ENCODE measurements around the gene ATP1B1.

The ATP1B1 gene

GRCh38 chr1:169126335-169126734 lies 19.8 kb downstream of the ATP1B1 start:
- H4K8ac ChIP-seq (ENCODE audit: low read depth, low read length) = no peak overlapping the region
- no peak overlapping the region for H3K4me2 ChIP-seq (ENCODE audit: low read length)
- H2BK5ac ChIP-seq (ENCODE audit: low read length) = no peak overlapping the region
- no peak overlapping the region for H3K27ac ChIP-seq (ENCODE audit: low read depth, low read length)
- no peak overlapping the region for H2BK120ac ChIP-seq (ENCODE audit: low read depth, low read length)
- H3K79me2 ChIP-seq (ENCODE audit: control insufficient read depth, insufficient read depth, low read length) = peaks cover 3% of the 10 kb centered on the region
- no peak overlapping the region for H3K18ac ChIP-seq (ENCODE audit: low read length)
- peaks cover 3% of the 10 kb centered on the region for H3K4me1 ChIP-seq (ENCODE audit: control insufficient read depth, low read depth, low read length)
- no peaks in the 10 kb centered on the region for H3K36me3 ChIP-seq (ENCODE audit: control insufficient read depth, insufficient read depth, low read length)
- no peak overlapping the region for H3K23ac ChIP-seq (ENCODE audit: low read length)
- peaks cover 6% of the 10 kb centered on the region for H3K79me1 ChIP-seq (ENCODE audit: low read length)
- DNase-seq = no peak
- no peak overlapping the region for H3K4ac ChIP-seq (ENCODE audit: low read depth, low read length)
- H2AK5ac ChIP-seq (ENCODE audit: low read length) = no peak overlapping the region
- no peak overlapping the region for H3K56ac ChIP-seq (ENCODE audit: low read length)
- H3K9ac ChIP-seq (ENCODE audit: low read length) = no peak overlapping the region
- H3K4me3 ChIP-seq (ENCODE audit: low read length) = no peak overlapping the region
- no CpG with 5 or more reads among the region's 3 CpGs for WGBS (ENCODE audit: extremely low coverage, insufficient coverage, low lambda C conversion rate)
- no peak overlapping the region for H4K5ac ChIP-seq (ENCODE audit: low read length)
- H3K27me3 ChIP-seq (ENCODE audit: insufficient read depth, low read length, poor library complexity) = no peaks in the 10 kb centered on the region
- no peak overlapping the region for H2BK15ac ChIP-seq (replicated peaks; ENCODE audit: low read depth)

DNA sequence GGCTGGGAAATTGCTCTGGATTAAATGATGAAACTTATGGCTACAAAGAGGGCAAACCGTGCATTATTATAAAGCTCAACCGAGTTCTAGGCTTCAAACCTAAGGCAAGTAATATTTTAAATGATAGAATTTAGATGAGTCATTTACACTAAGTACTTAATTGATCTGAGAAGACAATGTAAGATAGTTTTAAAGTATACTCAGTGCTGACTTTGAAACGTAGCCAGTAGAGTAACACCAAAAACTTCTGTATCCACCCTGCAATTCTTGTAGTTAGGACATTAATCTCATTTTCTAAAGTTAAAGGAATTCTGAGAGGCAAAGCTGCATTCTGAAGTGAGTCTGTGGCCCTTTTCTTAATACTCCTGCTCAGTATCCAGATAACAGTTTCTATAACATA lies 20.8 kb downstream of the ATP1B1 start:
- Histone ChIP-seq H2BK5ac (ENCODE audit: low read length) (no peak overlapping the region), H3K27ac (ENCODE audit: low read depth, low read length) (no peak overlapping the region), H3K23ac (ENCODE audit: low read length) (no peak overlapping the region), H4K8ac (ENCODE audit: low read depth, low read length) (no peak overlapping the region), H4K5ac (ENCODE audit: low read length) (no peak overlapping the region), H3K27me3 (ENCODE audit: insufficient read depth, low read length, poor library complexity) (no peaks in the 10 kb centered on the region), H2BK15ac (replicated peaks; ENCODE audit: low read depth) (no peak overlapping the region), H3K18ac (ENCODE audit: low read length) (no peak overlapping the region), H2AK5ac (ENCODE audit: low read length) (no peak overlapping the region), H3K56ac (ENCODE audit: low read length) (no peak overlapping the region), H3K79me2 (ENCODE audit: control insufficient read depth, insufficient read depth, low read length) (no peaks in the 10 kb centered on the region), H3K79me1 (ENCODE audit: low read length) (no peaks in the 10 kb centered on the region), H3K4me1 (ENCODE audit: control insufficient read depth, low read depth, low read length) (no peaks in the 10 kb centered on the region), H3K9ac (ENCODE audit: low read length) (no peak overlapping the region), H3K4me2 (ENCODE audit: low read length) (no peak overlapping the region), H3K36me3 (ENCODE audit: control insufficient read depth, insufficient read depth, low read length) (no peaks in the 10 kb centered on the region), H3K4me3 (ENCODE audit: low read length) (no peak overlapping the region), H3K4ac (ENCODE audit: low read depth, low read length) (no peak overlapping the region), H2BK120ac (ENCODE audit: low read depth, low read length) (no peak overlapping the region)
- DNase-seq = no peak
- no CpG with 5 or more reads among the region's 3 CpGs for WGBS (ENCODE audit: extremely low coverage, insufficient coverage, low lambda C conversion rate)

GRCh38 chr1:169128562-169128961 lies 22.1 kb downstream of the ATP1B1 start:
- Histone ChIP-seq H3K4ac (ENCODE audit: low read depth, low read length) (no peak overlapping the region), H4K8ac (ENCODE audit: low read depth, low read length) (no peak overlapping the region), H3K4me2 (ENCODE audit: low read length) (no peak overlapping the region), H3K27ac (ENCODE audit: low read depth, low read length) (no peak overlapping the region), H3K56ac (ENCODE audit: low read length) (no peak overlapping the region), H3K4me3 (ENCODE audit: low read length) (no peak overlapping the region), H2BK5ac (ENCODE audit: low read length) (no peak overlapping the region), H3K36me3 (ENCODE audit: control insufficient read depth, insufficient read depth, low read length) (no peaks in the 10 kb centered on the region), H3K18ac (ENCODE audit: low read length) (no peak overlapping the region), H3K79me1 (ENCODE audit: low read length) (no peaks in the 10 kb centered on the region), H3K79me2 (ENCODE audit: control insufficient read depth, insufficient read depth, low read length) (no peaks in the 10 kb centered on the region), H3K9ac (ENCODE audit: low read length) (no peak overlapping the region), H4K5ac (ENCODE audit: low read length) (no peak overlapping the region), H3K23ac (ENCODE audit: low read length) (no peak overlapping the region), H2BK120ac (ENCODE audit: low read depth, low read length) (no peak overlapping the region), H2AK5ac (ENCODE audit: low read length) (no peak overlapping the region), H3K27me3 (ENCODE audit: insufficient read depth, low read length, poor library complexity) (no peaks in the 10 kb centered on the region), H2BK15ac (replicated peaks; ENCODE audit: low read depth) (no peak overlapping the region), H3K4me1 (ENCODE audit: control insufficient read depth, low read depth, low read length) (no peaks in the 10 kb centered on the region)
- no CpG with 5 or more reads among the region's 2 CpGs for WGBS (ENCODE audit: extremely low coverage, insufficient coverage, low lambda C conversion rate)
- DNase-seq = no peak

DNA sequence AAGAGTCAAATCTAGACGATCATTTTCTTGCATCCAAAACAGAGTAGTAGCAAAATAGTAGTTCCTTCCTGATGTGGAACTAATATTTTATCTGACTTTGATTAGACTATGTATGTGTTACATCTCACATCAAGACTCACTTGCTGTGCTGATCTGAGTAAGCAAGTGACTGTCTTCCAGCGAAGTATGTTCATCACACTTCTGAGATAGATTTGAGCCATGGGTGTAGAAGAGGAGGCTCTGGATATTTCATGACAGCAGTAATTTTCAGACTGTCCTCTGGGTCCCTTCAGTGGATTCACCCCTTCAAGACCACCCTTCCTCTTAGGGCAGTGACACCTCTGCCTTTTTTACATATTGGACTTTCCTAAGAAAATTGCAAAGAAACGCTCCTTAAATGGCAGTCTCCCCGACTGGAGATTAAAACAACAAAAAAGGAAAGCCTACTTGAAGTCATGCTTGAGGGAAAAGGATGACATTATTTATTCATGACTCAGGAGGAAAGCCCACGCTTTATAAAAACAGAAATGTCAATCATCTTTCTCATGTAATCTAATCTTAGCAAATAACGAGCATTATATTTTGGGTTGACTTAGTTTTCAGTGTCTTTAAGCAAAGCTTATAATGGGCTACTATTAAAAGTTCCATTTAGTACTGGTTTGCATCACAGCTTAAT lies 22.8 kb downstream of the ATP1B1 start:
- Histone ChIP-seq H3K4me3 (ENCODE audit: low read length) (no peak overlapping the region), H3K4me2 (ENCODE audit: low read length) (no peak overlapping the region), H3K27me3 (ENCODE audit: insufficient read depth, low read length, poor library complexity) (no peaks in the 10 kb centered on the region), H3K27ac (ENCODE audit: low read depth, low read length) (no peak overlapping the region), H3K4me1 (ENCODE audit: control insufficient read depth, low read depth, low read length) (no peaks in the 10 kb centered on the region), H3K18ac (ENCODE audit: low read length) (no peak overlapping the region), H3K23ac (ENCODE audit: low read length) (no peak overlapping the region), H2AK5ac (ENCODE audit: low read length) (no peak overlapping the region), H3K9ac (ENCODE audit: low read length) (no peak overlapping the region), H2BK15ac (replicated peaks; ENCODE audit: low read depth) (no peak overlapping the region), H3K79me1 (ENCODE audit: low read length) (no peaks in the 10 kb centered on the region), H4K8ac (ENCODE audit: low read depth, low read length) (no peak overlapping the region), H2BK5ac (ENCODE audit: low read length) (no peak overlapping the region), H2BK120ac (ENCODE audit: low read depth, low read length) (no peak overlapping the region), H3K56ac (ENCODE audit: low read length) (no peak overlapping the region), H3K36me3 (ENCODE audit: control insufficient read depth, insufficient read depth, low read length) (no peaks in the 10 kb centered on the region), H4K5ac (ENCODE audit: low read length) (no peak overlapping the region), H3K79me2 (ENCODE audit: control insufficient read depth, insufficient read depth, low read length) (no peaks in the 10 kb centered on the region), H3K4ac (ENCODE audit: low read depth, low read length) (no peak overlapping the region)
- WGBS (ENCODE audit: extremely low coverage, insufficient coverage, low lambda C conversion rate) = no CpG with 5 or more reads among the region's 6 CpGs
- DNase-seq = no peak

GRCh38 chr1:169130683-169131082 lies 24.2 kb downstream of the ATP1B1 start:
- Histone ChIP-seq H2BK120ac (ENCODE audit: low read depth, low read length) (no peak overlapping the region), H3K4me2 (ENCODE audit: low read length) (no peak overlapping the region), H2AK5ac (ENCODE audit: low read length) (no peak overlapping the region), H3K56ac (ENCODE audit: low read length) (no peak overlapping the region), H3K27ac (ENCODE audit: low read depth, low read length) (no peak overlapping the region), H3K4me1 (ENCODE audit: control insufficient read depth, low read depth, low read length) (no peaks in the 10 kb centered on the region), H3K23ac (ENCODE audit: low read length) (no peak overlapping the region), H4K8ac (ENCODE audit: low read depth, low read length) (no peak overlapping the region), H3K4ac (ENCODE audit: low read depth, low read length) (no peak overlapping the region), H4K5ac (ENCODE audit: low read length) (no peak overlapping the region), H3K36me3 (ENCODE audit: control insufficient read depth, insufficient read depth, low read length) (no peaks in the 10 kb centered on the region), H2BK15ac (replicated peaks; ENCODE audit: low read depth) (no peak overlapping the region), H3K18ac (ENCODE audit: low read length) (no peak overlapping the region), H2BK5ac (ENCODE audit: low read length) (no peak overlapping the region), H3K9ac (ENCODE audit: low read length) (no peak overlapping the region), H3K4me3 (ENCODE audit: low read length) (no peak overlapping the region), H3K27me3 (ENCODE audit: insufficient read depth, low read length, poor library complexity) (no peaks in the 10 kb centered on the region), H3K79me1 (ENCODE audit: low read length) (no peaks in the 10 kb centered on the region), H3K79me2 (ENCODE audit: control insufficient read depth, insufficient read depth, low read length) (no peaks in the 10 kb centered on the region)
- WGBS (ENCODE audit: extremely low coverage, insufficient coverage, low lambda C conversion rate) = no CpG with 5 or more reads among the region's 4 CpGs
- DNase-seq = no peak

Measured in mesendoderm (in vitro differentiated cells).